Nucleus accumbens (tissue), 56 donors: ENCODE data around the gene MBNL2.

Experiments
- DNase-seq, 56 donors: peaks; one replicate each; lab custom pipeline; 2025; lab: John Stamatoyannopoulos, UW

MBNL2 gene

GRCh38 chr13:97287047-97287383 lies 64.9 kb downstream of the MBNL2 start:
- no peak for DNase-seq

- no peak for DNase-seq
These were observed 66.4 kb downstream of the MBNL2 start for GRCh38 chr13:97288486-97288900.

GRCh38 chr13:97289514-97290298 lies 67.6 kb downstream of the MBNL2 start:
- DNase-seq = no peak

- DNase-seq = no peak
These were observed 73.4 kb downstream of the MBNL2 start for GRCh38 chr13:97295283-97296182.

GRCh38 chr13:97296740-97297139 lies 74.6 kb downstream of the MBNL2 start:
- no peak for DNase-seq

- DNase-seq = no peak
These were observed 76.7 kb downstream of the MBNL2 start for GRCh38 chr13:97298816-97299215.

GRCh38 chr13:97300871-97301270 lies 78.7 kb downstream of the MBNL2 start:
- no peak for DNase-seq

GRCh38 chr13:97301382-97302095 lies 79.4 kb downstream of the MBNL2 start:
- no peak for DNase-seq

- DNase-seq = peak in 9 of 56 donors; percentile 8 to 45 (median 22)
These were observed 80.5 kb downstream of the MBNL2 start for GRCh38 chr13:97302611-97303010.

GRCh38 chr13:97306106-97306505 lies 84.0 kb downstream of the MBNL2 start:
- no peak for DNase-seq

GRCh38 chr13:97306645-97307044 lies 84.5 kb downstream of the MBNL2 start:
- no peak for DNase-seq

- DNase-seq = no peak
These were observed 85.2 kb downstream of the MBNL2 start for GRCh38 chr13:97307118-97307881.

GRCh38 chr13:97307882-97308624 lies 85.9 kb downstream of the MBNL2 start:
- DNase-seq = peak in 43 of 56 donors; percentile 15 to 75 (median 40)

GRCh38 chr13:97308735-97309429 lies 86.7 kb downstream of the MBNL2 start:
- no peak for DNase-seq

GRCh38 chr13:97310809-97311436 lies 88.8 kb downstream of the MBNL2 start:
- no peak for DNase-seq

- DNase-seq = no peak
These were observed 89.8 kb downstream of the MBNL2 start for GRCh38 chr13:97311956-97312355.

GRCh38 chr13:97313551-97314260 lies 91.6 kb downstream of the MBNL2 start:
- no peak for DNase-seq

- DNase-seq = no peak
These were observed 94.3 kb downstream of the MBNL2 start for GRCh38 chr13:97316390-97316789.
